K562 (cell line): ENCODE data around the gene ADD3. TPM values are rescaled to one million over a fixed set of nuclear protein-coding genes. Genes with fewer than 3 reads are reported as not detected.
A peak's percentile ranks its signal among the peaks of the same experiment; 100 is the strongest.

ENCODE experiments used
- ATF1 ChIP-seq, 2 experiments: fragments of 450-650 bp in 1 of 2; IDR thresholded peaks; 2 replicates each; pipeline ENCODE4 v1.6.1; 2016; ENCODE audit warnings: missing compliant biosample characterization in 1 of 2, missing genetic modification characterization in 1 of 2
- CHAMP1 ChIP-seq: fragments of 450-650 bp; IDR thresholded peaks from 2 replicates; pipeline ENCODE4 v1.6.1; 2016; ENCODE audit warnings: mild to moderate bottlenecking
- JUND ChIP-seq, 2 experiments: IDR thresholded peaks; 2 replicates in 1 of 2; 3 replicates in 1 of 2; pipeline ENCODE4 v1.6.1; 2011; ENCODE audit warnings: borderline replicate concordance in 2 of 2, low read depth in 2 of 2, low read length in 2 of 2, improper control_type of control experiment in 1 of 2, missing biosample characterization in 1 of 2, missing genetic modification characterization in 1 of 2, missing genetic modification reagents in 1 of 2
- KDM1A ChIP-seq, 2 experiments: fragments of 450-650 bp; IDR thresholded peaks; 2 replicates each; pipeline ENCODE4 v1.6.1; 2016; ENCODE audit warnings: mild to moderate bottlenecking in 2 of 2
- PHF8 ChIP-seq: fragments of 200-600 bp; sonication (generic); IDR thresholded peaks from 2 replicates; pipeline ENCODE4 v1.6.1; 2012; ENCODE audit warnings: mixed run types, mild to moderate bottlenecking, inconsistent platforms, low read length, moderate library complexity, borderline replicate concordance
- RFX7 ChIP-seq: fragments of 250-450 bp; sonication (Bioruptor Pico); IDR thresholded peaks from 2 replicates; pipeline ENCODE4 v1.5.1; 2021; ENCODE audit warnings: mild to moderate bottlenecking
- SUPT5H ChIP-seq: fragments of 450-650 bp; IDR thresholded peaks from 2 replicates; pipeline ENCODE4 v1.6.1; 2016
- polyA plus RNA-seq, 8 experiments: library from polyadenylated mRNA; depleted of rRNA in 4 of 8; stranded (reverse) in 5 of 8; unstranded in 3 of 8; fragments of >200 nt; fragmentation: Nextera tagmentation in 2 of 8; fragmentation: Illumina TruSeq in 1 of 8; extraction: Ambion mirVana in 2 of 8; extraction: Trizol in 1 of 8; gene quantifications; 2 replicates each; pipeline versions ENCODE4 v1.2.1 to v1.2.3, GENCODE V29; 2011 to 2014; ENCODE audit warnings: inconsistent platforms in 1 of 8, missing spikeins in 1 of 8
- total RNA-seq, 7 experiments: library from RNA; depleted of rRNA in 6 of 7; stranded (reverse); fragments of >200 nt in 6 of 7; fragmentation: Illumina TruSeq in 2 of 7; extraction: Trizol in 2 of 7; gene quantifications; 2 replicates each; pipeline versions ENCODE4 v1.2.1 to v1.2.3, GENCODE V29; 2011 to 2021; ENCODE audit warnings: low replicate concordance in 1 of 7
- TF ChIP-seq, protein P1 (sequence below): IDR thresholded peaks from 2 replicates; pipeline ENCODE4 v1.6.1; 2011; ENCODE audit warnings: borderline replicate concordance, low read depth, mild to moderate bottlenecking, moderate library complexity, low read length; ENCODE audit not compliant: insufficient read depth, poor library complexity, severe bottlenecking

Gene ADD3
- total and polyA plus RNA-seq, 9 of the 15 experiments (the other 6 are each of a cell fraction or from before 2014, with no cell fraction given), result 13.2 to 125 (median 31.7) TPM

GRCh38 chr10:110008518-110009339, 945 bp downstream of the ADD3 start (continued):
- TF ChIP-seq CHAMP1 (no peak), PHF8 (peak; percentile 7; the same call in 1 of the 2 replicates), KDM1A (IDR thresholded peaks at IDR 0.05) (peak in 1 of 2 experiments; percentile 25; a peak in 1 of 4 replicates), SUPT5H (no peak), JUND (IDR thresholded peaks at IDR 0.05; ENCODE audit: borderline replicate concordance, low read depth, low read length) (0 out of 2 replicates have a peak, but pooled peaks have one; percentile 6), JUND (tag; IDR thresholded peaks at IDR 0.05; ENCODE audit: borderline replicate concordance, low read depth, low read length) (no peak), RFX7 (CRISPR knock-in tag) (no peak), ATF1 (CRISPR knock-in tag; IDR thresholded peaks at IDR 0.05) (no peak), ATF1 (tag; IDR thresholded peaks at IDR 0.05) (peak; percentile 12; the same call in 1 of the 2 replicates)
- TF ChIP-seq, protein P1, sequence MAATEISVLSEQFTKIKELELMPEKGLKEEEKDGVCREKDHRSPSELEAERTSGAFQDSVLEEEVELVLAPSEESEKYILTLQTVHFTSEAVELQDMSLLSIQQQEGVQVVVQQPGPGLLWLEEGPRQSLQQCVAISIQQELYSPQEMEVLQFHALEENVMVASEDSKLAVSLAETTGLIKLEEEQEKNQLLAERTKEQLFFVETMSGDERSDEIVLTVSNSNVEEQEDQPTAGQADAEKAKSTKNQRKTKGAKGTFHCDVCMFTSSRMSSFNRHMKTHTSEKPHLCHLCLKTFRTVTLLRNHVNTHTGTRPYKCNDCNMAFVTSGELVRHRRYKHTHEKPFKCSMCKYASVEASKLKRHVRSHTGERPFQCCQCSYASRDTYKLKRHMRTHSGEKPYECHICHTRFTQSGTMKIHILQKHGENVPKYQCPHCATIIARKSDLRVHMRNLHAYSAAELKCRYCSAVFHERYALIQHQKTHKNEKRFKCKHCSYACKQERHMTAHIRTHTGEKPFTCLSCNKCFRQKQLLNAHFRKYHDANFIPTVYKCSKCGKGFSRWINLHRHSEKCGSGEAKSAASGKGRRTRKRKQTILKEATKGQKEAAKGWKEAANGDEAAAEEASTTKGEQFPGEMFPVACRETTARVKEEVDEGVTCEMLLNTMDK, result no peak
